ENCODE measurements around the gene RHNO1.

The RHNO1 gene

GRCh38 chr12:2890388-2891239 lies 13.6 kb downstream of the RHNO1 start, which contains the start of gene TULP3 (continued):
- TF ChIP-seq, protein P1, sequence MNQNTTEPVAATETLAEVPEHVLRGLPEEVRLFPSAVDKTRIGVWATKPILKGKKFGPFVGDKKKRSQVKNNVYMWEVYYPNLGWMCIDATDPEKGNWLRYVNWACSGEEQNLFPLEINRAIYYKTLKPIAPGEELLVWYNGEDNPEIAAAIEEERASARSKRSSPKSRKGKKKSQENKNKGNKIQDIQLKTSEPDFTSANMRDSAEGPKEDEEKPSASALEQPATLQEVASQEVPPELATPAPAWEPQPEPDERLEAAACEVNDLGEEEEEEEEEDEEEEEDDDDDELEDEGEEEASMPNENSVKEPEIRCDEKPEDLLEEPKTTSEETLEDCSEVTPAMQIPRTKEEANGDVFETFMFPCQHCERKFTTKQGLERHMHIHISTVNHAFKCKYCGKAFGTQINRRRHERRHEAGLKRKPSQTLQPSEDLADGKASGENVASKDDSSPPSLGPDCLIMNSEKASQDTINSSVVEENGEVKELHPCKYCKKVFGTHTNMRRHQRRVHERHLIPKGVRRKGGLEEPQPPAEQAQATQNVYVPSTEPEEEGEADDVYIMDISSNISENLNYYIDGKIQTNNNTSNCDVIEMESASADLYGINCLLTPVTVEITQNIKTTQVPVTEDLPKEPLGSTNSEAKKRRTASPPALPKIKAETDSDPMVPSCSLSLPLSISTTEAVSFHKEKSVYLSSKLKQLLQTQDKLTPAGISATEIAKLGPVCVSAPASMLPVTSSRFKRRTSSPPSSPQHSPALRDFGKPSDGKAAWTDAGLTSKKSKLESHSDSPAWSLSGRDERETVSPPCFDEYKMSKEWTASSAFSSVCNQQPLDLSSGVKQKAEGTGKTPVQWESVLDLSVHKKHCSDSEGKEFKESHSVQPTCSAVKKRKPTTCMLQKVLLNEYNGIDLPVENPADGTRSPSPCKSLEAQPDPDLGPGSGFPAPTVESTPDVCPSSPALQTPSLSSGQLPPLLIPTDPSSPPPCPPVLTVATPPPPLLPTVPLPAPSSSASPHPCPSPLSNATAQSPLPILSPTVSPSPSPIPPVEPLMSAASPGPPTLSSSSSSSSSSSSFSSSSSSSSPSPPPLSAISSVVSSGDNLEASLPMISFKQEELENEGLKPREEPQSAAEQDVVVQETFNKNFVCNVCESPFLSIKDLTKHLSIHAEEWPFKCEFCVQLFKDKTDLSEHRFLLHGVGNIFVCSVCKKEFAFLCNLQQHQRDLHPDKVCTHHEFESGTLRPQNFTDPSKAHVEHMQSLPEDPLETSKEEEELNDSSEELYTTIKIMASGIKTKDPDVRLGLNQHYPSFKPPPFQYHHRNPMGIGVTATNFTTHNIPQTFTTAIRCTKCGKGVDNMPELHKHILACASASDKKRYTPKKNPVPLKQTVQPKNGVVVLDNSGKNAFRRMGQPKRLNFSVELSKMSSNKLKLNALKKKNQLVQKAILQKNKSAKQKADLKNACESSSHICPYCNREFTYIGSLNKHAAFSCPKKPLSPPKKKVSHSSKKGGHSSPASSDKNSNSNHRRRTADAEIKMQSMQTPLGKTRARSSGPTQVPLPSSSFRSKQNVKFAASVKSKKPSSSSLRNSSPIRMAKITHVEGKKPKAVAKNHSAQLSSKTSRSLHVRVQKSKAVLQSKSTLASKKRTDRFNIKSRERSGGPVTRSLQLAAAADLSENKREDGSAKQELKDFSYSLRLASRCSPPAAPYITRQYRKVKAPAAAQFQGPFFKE (tag by site-specific recombination; IDR thresholded peaks at IDR 0.05; ENCODE audit: borderline replicate concordance): peak; percentile 87; the same call in 1 of the 2 replicates
- no peak for TF ChIP-seq ZNF791 (tag by site-specific recombination; IDR thresholded peaks at IDR 0.05)
- TF ChIP-seq KLF16 (tag by site-specific recombination; IDR thresholded peaks at IDR 0.05): peak; percentile 66; the same call in 1 of the 2 replicates
- 0 out of 2 replicates have a peak, but pooled peaks have one; percentile 10 for TF ChIP-seq KLF7 (tag by site-specific recombination; IDR thresholded peaks at IDR 0.05; ENCODE audit: borderline replicate concordance)
- TF ChIP-seq HOXC10 (CRISPR knock-in tag; IDR thresholded peaks at IDR 0.05): no peak
- TF ChIP-seq GFI1B (tag by site-specific recombination; IDR thresholded peaks at IDR 0.05): no peak
- no peak for TF ChIP-seq ZNF701 (tag by site-specific recombination; IDR thresholded peaks at IDR 0.05)
- TF ChIP-seq ZNF404 (tag by site-specific recombination; IDR thresholded peaks at IDR 0.05): no peak
- TF ChIP-seq ZNF10 (tag by site-specific recombination; IDR thresholded peaks at IDR 0.05): peak; percentile 54; the same call in 1 of the 2 replicates
- TF ChIP-seq ZBTB1 (tag by site-specific recombination; IDR thresholded peaks at IDR 0.05): peak; percentile 95
- peak; percentile 70; the same call in 1 of the 2 replicates for TF ChIP-seq ZNF324 (tag by site-specific recombination; IDR thresholded peaks at IDR 0.05)
- TF ChIP-seq, protein P2, sequence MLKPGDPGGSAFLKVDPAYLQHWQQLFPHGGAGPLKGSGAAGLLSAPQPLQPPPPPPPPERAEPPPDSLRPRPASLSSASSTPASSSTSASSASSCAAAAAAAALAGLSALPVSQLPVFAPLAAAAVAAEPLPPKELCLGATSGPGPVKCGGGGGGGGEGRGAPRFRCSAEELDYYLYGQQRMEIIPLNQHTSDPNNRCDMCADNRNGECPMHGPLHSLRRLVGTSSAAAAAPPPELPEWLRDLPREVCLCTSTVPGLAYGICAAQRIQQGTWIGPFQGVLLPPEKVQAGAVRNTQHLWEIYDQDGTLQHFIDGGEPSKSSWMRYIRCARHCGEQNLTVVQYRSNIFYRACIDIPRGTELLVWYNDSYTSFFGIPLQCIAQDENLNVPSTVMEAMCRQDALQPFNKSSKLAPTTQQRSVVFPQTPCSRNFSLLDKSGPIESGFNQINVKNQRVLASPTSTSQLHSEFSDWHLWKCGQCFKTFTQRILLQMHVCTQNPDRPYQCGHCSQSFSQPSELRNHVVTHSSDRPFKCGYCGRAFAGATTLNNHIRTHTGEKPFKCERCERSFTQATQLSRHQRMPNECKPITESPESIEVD (tag by site-specific recombination; IDR thresholded peaks at IDR 0.05): no peak
- TF ChIP-seq, protein P3, sequence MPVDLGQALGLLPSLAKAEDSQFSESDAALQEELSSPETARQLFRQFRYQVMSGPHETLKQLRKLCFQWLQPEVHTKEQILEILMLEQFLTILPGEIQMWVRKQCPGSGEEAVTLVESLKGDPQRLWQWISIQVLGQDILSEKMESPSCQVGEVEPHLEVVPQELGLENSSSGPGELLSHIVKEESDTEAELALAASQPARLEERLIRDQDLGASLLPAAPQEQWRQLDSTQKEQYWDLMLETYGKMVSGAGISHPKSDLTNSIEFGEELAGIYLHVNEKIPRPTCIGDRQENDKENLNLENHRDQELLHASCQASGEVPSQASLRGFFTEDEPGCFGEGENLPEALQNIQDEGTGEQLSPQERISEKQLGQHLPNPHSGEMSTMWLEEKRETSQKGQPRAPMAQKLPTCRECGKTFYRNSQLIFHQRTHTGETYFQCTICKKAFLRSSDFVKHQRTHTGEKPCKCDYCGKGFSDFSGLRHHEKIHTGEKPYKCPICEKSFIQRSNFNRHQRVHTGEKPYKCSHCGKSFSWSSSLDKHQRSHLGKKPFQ (tag by site-specific recombination; IDR thresholded peaks at IDR 0.05): no peak
- no peak for TF ChIP-seq ZNF155 (tag by site-specific recombination; IDR thresholded peaks at IDR 0.05)
- TF ChIP-seq, protein P4, sequence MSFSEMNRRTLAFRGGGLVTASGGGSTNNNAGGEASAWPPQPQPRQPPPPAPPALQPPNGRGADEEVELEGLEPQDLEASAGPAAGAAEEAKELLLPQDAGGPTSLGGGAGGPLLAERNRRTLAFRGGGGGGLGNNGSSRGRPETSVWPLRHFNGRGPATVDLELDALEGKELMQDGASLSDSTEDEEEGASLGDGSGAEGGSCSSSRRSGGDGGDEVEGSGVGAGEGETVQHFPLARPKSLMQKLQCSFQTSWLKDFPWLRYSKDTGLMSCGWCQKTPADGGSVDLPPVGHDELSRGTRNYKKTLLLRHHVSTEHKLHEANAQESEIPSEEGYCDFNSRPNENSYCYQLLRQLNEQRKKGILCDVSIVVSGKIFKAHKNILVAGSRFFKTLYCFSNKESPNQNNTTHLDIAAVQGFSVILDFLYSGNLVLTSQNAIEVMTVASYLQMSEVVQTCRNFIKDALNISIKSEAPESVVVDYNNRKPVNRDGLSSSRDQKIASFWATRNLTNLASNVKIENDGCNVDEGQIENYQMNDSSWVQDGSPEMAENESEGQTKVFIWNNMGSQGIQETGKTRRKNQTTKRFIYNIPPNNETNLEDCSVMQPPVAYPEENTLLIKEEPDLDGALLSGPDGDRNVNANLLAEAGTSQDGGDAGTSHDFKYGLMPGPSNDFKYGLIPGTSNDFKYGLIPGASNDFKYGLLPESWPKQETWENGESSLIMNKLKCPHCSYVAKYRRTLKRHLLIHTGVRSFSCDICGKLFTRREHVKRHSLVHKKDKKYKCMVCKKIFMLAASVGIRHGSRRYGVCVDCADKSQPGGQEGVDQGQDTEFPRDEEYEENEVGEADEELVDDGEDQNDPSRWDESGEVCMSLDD (tag by site-specific recombination; IDR thresholded peaks at IDR 0.05): peak; percentile 75
- no peak; the same call in none of the 2 replicates for TF ChIP-seq ZEB2 (tag by site-specific recombination; IDR thresholded peaks at IDR 0.05)
- TF ChIP-seq ZNF354C (tag by site-specific recombination; IDR thresholded peaks at IDR 0.05; ENCODE audit: borderline replicate concordance, low read depth): no peak
- no peak for TF ChIP-seq ZNF37A (tag by site-specific recombination; IDR thresholded peaks at IDR 0.05)
- no peak for TF ChIP-seq ZNF248 (tag by site-specific recombination; IDR thresholded peaks at IDR 0.05)
- TF ChIP-seq OVOL3 (tag by site-specific recombination; IDR thresholded peaks at IDR 0.05): 0 out of 2 replicates have a peak, but pooled peaks have one; percentile 21
- TF ChIP-seq SETDB1 (IDR thresholded peaks at IDR 0.05; ENCODE audit: insufficient read length, low read length): no peak
- TF ChIP-seq ZNF2 (tag by site-specific recombination; IDR thresholded peaks at IDR 0.05): peak; percentile 23
- TF ChIP-seq GLI2 (tag by site-specific recombination; IDR thresholded peaks at IDR 0.05; ENCODE audit: borderline replicate concordance, low read depth): no peak
- no peak; the same call in 1 of the 2 replicates for TF ChIP-seq ZNF785 (tag by site-specific recombination; IDR thresholded peaks at IDR 0.05)
- TF ChIP-seq, protein P5, sequence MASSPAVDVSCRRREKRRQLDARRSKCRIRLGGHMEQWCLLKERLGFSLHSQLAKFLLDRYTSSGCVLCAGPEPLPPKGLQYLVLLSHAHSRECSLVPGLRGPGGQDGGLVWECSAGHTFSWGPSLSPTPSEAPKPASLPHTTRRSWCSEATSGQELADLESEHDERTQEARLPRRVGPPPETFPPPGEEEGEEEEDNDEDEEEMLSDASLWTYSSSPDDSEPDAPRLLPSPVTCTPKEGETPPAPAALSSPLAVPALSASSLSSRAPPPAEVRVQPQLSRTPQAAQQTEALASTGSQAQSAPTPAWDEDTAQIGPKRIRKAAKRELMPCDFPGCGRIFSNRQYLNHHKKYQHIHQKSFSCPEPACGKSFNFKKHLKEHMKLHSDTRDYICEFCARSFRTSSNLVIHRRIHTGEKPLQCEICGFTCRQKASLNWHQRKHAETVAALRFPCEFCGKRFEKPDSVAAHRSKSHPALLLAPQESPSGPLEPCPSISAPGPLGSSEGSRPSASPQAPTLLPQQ (tag by site-specific recombination; IDR thresholded peaks at IDR 0.05): peak; percentile 77

Data from HEK293 (cell line).